SKM-1 (cell line): Measurements from ENCODE around the gene PLSCR4.
"Not testable (repeated sequence)": the region's sequence is repeated elsewhere in the genome, so short reads cannot be mapped to it uniquely, and the experiment has no call there.

Experiments
- DNase-seq: peaks from one replicate; lab custom pipeline; 2025; ENCODE audit not compliant: unreplicated experiment; lab: John Stamatoyannopoulos, UW

PLSCR4 gene

GRCh38 chr3:146250449-146251382, at the start of gene PLSCR4:
Gene PLSCR4, minus strand, starts transcription at chr3:146251105. Its CDS starts 29,034 bp downstream, at chr3:146222071.
- peak; percentile 35 for DNase-seq

- not testable (repeated sequence) for DNase-seq
Measured at GRCh38 chr3:146293401-146293800, 42.5 kb upstream of the PLSCR4 start.

GRCh38 chr3:146283781-146284445, 33.0 kb upstream of the PLSCR4 start:
- DNase-seq = no peak

- DNase-seq = no peak
Measured at GRCh38 chr3:146280864-146281263, 30.0 kb upstream of the PLSCR4 start.

- DNase-seq = no peak
Measured at GRCh38 chr3:146279951-146280350, 29.0 kb upstream of the PLSCR4 start.

GRCh38 chr3:146279013-146279412, 28.1 kb upstream of the PLSCR4 start:
- DNase-seq = no peak

GRCh38 chr3:146277953-146278631, 27.2 kb upstream of the PLSCR4 start:
- no peak for DNase-seq

GRCh38 chr3:146275476-146275875, 24.6 kb upstream of the PLSCR4 start:
- no peak for DNase-seq

GRCh38 chr3:146274833-146275232, 23.9 kb upstream of the PLSCR4 start:
- DNase-seq = no peak

GRCh38 chr3:146273721-146274407, 23.0 kb upstream of the PLSCR4 start:
- DNase-seq = no peak

- DNase-seq = no peak
Measured at GRCh38 chr3:146271180-146271579, 20.3 kb upstream of the PLSCR4 start.

GRCh38 chr3:146269271-146269670, 18.4 kb upstream of the PLSCR4 start:
- DNase-seq = no peak

GRCh38 chr3:146268535-146269219, 17.8 kb upstream of the PLSCR4 start:
- DNase-seq = no peak

GRCh38 chr3:146265720-146266119, 14.8 kb upstream of the PLSCR4 start:
- no peak for DNase-seq

- no peak for DNase-seq
Measured at GRCh38 chr3:146262371-146263110, 11.6 kb upstream of the PLSCR4 start.

GRCh38 chr3:146259880-146260589, 9.1 kb upstream of the PLSCR4 start:
- no peak for DNase-seq

GRCh38 chr3:146256851-146257486, 6.1 kb upstream of the PLSCR4 start:
- no peak for DNase-seq

GRCh38 chr3:146252445-146252844, 1.5 kb upstream of the PLSCR4 start:
- not testable (repeated sequence) for DNase-seq

GRCh38 chr3:146249921-146250320, 984 bp downstream of the PLSCR4 start:
- no peak for DNase-seq
